SKM-1 (cell line): ENCODE measurements around the gene LMF2.
"Not testable (repeated sequence)": the region's sequence is repeated elsewhere in the genome, so short reads cannot be mapped to it uniquely, and the experiment has no call there.

Experiments used
- DNase-seq: peaks from one replicate; lab custom pipeline; 2025; ENCODE audit not compliant: unreplicated experiment; lab: John Stamatoyannopoulos, UW

The LMF2 gene

DNA sequence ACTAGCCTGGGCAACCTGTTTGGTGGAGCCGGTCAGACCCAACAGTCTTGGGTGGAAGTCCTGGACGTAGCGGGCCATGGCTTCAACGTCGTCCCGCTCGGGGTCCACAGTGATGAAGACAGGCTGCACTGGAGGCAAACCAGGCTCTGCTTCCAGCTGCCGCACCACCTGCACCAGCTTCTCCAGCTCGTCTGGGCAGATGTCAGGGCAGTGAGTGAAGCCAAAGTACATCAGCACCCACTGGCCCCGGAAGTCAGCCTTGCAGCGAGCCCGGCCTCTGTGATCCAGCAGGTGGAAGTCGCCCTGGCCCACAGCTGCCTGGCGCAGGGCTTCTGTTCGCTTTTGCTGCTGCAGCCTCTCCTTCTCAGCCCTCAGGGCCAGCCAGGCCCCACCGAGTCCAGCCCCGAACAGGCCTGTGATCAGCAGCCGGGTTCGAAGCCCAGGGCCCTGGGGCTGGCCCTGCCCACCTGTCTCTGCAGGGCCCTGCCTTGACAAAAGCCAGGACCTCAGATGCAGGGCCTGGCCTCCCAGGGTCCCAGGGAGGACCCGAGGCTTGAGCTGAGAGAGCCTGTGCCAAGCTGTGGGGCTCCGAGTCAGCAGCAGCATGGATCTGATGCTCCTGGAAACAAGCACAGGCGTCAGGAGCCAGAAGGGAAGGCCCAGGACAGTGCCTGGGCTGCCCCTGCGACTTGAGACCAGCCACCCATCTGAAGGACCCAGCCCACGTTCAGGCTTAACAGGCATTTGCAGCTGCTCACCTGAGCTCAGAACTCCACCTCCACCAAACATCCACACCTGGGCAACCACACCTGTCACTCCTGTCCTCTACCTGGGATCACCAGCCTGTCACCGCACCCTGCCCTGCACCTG, 16.5 kb upstream of the LMF2 start:
- no peak for DNase-seq

DNA sequence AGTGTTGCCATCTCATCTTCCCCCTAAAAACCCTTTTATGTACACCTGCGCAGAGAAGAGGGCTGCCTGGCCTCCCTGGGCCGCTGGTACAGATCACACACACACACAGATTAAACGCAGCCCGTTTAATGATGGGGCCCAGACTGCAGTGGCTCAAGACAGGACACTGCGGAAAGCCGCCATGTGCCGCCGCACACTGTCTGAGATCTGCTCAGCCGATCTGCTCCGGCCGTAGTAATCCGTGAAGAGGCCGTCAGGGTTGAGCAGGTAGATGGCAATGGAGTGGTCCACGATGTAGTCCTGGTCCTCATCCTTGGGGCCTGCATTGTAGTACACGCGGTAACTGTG, 15.9 kb upstream of the LMF2 start:
- DNase-seq, result no peak

DNA sequence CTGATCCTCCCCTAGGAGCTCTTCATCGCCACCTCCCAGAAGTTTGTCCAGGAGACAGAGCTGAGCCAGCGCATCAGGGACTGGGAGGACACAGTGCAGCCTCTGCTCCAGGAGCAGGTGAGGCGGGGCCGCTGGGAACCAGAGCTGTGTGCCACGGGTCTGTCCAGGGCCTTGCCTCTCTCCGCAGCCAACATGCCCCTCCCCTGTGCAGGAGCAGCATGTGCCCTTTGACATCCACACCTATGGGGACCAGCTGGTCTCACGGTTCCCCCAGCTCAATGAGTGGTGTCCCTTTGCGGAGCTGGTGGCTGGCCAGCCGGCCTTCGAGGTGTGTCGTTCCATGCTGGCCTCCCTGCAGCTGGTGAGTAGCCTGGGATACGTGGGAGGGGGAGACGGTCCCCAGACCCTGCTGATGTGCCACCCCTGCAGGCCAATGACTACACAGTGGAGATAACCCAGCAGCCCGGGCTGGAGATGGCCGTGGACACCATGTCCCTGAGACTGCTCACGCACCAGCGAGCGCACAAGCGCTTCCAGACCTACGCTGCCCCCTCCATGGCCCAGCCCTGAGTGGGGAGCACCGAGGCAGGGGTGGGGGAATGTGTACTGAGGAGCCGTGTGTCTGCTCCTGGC, 15.4 kb upstream of the LMF2 start:
- no peak for DNase-seq

DNA sequence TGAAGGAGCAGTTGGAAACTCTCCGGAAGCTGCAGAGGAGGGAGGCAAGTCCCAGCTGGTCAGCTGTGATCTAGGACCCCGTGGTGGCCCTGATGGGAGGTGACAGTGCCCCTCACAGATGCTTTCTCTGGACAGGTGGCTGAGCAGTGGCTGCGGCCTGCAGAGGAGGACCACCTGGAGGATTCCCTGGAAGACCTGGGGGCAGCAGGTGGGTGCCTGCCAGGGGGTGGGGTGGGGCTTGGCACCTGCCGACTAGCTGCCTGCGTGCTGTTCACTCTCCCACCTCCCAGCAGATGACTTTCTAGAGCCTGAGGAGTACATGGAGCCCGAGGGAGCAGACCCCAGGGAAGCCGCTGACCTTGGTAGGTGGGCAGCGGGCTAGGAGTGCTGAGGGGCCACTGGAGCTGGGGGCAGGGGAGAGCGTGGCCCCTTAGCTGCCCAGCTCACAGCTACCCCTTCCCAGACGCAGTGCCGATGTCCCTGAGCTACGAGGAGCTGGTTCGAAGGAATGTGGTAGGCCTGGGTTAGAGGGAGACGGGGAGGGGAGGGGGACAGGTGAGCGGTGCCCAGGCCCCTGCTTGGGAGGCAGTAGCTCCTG, 14.8 kb upstream of the LMF2 start:
- DNase-seq, result no peak

DNA sequence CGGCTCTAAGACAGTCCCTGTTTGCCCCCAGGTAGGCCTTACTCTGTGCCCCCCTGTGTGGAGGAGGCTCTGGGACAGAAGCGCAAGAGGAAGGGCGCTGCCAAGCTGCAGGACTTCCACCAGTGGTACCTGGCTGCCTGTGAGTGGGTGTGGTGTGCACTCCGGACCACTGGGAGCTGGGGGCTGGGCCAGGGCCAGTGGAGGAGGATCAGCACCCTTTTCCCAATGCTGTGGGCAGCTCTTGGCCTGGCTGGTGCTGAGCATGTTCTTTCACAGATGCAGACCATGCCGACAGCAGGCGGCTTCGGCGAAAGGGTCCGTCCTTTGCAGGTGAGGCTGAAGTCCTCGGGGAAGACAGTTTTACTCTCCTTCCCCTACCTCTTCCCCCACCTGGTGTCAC, 14.2 kb upstream of the LMF2 start:
- no peak for DNase-seq

DNA sequence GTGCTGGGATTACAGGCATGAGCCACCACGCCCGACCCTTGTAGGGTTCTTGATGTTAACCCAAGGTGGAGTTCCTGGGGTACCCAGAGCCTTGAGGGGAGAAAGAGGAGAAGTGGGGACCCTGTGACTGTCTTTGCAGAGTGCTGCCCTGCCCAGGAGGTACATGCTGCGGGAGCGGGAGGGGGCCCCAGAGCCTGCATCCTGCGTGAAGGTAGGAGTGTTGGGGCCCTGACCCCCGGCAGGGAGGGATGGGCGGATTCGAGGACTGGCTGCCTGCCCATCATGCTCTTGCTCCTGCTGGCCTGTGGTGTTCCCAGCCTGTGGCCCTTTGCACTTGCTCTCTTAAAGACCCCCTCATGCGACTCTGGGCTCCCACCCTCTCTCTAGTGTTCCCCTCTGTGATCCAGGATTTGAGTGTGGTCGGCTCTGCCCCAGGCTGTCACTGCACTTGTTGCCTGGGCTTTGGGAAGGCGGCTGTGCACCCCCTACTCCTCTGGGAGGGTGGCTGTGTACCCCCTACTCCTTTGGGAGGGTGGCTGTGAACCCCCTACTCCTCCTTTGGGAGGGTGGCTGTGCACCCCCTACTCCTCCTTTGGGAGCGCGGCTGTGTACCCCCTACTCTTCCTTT, 13.4 kb upstream of the LMF2 start:
- no peak for DNase-seq

DNA sequence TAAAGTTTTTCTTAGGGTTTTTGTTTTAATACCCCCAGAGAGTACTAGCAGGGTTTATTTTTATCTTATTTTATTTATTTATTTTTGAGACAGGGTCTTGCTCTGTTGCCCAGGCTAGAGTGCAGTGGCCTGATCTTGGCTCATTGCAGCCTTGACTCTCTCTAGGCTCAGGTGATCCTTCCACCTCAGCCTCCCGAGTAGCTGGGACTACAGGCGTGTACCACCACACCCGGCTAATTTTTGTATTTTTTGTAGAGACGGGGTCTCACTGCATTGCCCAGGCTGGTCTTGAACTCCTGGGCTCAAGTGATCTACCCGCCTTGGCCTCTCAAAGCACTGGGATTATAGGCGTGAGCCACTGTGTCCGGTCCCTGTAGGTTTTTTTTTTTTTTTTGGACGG, 12.7 kb upstream of the LMF2 start:
- DNase-seq, result not testable (repeated sequence)

DNA sequence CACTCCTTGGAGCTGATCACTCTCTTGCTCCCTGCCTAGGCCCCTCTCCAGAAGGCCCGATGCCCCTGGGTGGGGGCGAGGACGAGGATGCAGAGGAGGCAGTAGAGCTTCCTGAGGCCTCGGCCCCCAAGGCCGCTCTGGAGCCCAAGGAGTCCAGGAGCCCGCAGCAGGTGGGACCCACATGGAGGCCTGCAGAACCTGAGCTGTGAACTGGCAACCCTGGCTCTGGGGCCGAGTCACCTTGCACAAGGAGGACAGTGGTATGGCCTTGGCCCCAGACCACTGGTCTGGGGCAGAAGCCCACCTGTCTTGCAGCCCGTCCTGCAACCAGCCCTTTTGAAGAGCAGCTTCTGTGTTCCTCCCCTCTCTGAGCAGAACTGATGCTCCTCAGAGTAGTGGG, 11.6 kb upstream of the LMF2 start:
- DNase-seq, result no peak

DNA sequence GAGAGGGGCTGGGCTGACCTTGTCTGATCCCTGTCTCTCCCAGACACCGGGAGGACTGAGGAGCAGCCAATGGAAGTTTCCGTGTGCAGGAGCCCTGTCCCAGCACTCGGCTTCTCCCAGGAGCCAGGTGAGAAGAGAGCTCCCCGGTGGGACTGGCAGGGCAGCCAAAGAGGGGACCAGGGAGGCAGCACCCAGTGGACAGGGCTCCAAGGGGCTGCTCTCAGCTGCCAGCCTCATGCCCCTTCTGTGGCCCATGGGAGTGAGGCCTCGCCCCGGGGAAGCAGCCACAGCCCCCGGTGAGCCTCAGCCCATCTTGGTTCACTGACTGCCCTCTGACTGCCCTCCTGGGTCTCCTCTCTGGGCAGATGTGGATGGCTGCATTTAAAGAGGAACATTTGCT, 11.1 kb upstream of the LMF2 start:
- DNase-seq, result no peak

DNA sequence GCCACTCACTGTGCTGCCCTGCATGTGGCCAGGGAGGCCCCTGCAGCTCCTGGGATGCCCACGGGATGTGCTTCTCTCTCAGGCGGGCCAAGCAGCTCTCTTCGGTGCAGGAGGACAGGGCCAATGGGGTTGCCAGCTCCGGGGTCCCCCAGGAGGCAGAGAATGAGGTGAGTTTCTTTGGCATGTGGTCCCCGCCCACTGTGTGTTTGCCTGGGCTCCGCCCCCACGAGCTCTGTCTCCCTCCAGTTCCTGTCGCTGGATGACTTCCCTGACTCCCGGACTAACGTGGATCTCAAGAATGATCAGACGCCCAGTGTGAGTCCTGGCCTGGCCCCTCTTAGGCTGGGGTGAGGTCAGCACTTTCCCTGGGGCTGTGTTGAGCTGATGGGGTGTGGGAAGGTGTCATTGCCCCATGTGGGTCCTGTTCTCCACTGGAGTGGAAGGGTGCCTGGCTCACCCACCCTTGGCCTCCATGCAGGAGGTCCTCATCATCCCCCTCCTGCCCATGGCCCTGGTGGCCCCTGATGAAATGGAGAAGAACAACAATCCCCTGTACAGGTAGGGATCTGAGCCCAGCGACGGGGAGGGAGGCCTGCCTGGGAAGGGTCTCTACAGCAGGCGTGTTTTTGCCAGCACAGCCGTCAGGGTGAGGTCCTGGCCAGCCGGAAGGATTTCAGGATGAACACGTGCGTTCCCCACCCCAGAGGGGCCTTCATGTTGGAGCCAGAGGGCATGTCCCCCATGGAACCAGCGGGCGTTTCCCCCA, 10.2 kb upstream of the LMF2 start:
- no peak for DNase-seq

DNA sequence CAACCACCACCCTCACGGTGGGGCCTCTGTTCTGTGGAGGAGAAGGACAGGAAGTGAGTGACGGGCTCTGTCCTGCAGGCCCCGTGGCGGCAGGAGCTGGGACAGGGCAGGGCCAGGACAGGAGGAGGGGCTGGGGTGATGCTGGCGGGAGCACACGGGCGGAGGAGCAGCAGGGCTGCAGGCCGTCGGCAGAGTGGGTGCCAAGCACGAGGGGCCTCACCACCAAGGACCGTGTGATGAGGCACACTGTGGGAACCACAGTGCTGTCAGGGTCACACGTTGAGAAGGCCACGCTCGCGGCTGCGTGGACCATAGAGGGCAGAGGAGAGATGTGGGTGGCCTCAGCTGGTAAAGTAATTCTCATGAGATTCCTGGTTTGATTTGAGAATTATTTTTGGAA, 9.4 kb upstream of the LMF2 start:
- DNase-seq, result no peak

DNA sequence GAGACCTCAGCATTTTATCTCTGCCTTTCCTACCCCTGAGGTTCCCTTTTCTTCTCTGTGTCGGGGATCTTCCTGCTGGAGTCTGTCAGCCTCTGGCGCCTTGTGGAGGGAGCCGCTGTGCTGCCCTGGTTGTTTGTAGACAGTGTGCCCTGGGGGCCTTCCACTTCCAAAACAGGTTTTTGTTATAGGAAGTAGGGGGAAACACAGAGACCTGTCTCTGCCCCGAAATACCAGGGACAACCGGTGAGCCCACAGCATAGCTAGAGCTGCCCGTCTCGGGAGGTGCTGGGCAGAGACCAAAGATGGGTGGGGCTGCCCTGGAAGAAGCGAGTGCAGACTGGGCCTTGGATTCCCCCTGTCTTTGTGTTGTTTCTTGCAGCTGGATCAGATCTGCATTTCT, 8.6 kb upstream of the LMF2 start:
- DNase-seq, result no peak

DNA sequence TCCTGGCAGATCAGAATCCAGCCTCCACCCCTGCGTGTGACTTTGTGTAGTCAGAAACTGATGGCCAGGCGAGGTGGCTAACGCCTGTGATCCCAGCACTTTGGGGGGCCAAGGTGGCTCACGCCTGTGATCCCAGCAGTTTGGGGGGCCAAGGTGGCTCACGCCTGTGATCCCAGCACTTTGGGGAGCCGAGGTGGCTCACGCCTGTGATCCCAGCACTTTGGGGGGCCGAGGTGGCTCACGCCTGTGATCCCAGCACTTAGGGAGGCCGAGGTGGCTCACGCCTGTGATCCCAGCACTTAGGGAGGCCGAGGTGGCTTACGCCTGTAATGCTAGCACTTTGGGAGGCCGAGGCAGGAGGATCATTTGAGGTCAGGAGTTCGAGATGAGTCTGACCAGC, 5.7 kb upstream of the LMF2 start:
- no peak for DNase-seq

DNA sequence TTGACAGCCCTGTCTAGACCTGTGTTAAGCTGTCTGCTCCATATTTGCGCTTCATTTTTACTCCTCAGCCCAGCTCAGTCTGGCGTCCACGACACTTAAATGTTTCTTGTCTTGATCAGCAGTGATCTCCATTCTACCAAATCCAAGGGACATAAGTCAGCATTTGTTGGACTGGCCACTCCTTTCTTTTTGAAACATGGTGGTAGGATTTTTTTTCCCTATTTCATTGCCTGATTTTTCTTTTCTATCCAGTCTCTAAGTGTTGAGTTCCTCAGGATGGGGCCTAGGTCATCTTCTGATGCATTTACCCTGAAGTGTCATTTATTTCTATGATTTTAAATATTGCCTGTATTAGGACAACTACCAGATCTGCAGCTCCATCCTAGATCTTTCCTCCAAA, 1.4 kb upstream of the LMF2 start:
- DNase-seq, result no peak

DNA sequence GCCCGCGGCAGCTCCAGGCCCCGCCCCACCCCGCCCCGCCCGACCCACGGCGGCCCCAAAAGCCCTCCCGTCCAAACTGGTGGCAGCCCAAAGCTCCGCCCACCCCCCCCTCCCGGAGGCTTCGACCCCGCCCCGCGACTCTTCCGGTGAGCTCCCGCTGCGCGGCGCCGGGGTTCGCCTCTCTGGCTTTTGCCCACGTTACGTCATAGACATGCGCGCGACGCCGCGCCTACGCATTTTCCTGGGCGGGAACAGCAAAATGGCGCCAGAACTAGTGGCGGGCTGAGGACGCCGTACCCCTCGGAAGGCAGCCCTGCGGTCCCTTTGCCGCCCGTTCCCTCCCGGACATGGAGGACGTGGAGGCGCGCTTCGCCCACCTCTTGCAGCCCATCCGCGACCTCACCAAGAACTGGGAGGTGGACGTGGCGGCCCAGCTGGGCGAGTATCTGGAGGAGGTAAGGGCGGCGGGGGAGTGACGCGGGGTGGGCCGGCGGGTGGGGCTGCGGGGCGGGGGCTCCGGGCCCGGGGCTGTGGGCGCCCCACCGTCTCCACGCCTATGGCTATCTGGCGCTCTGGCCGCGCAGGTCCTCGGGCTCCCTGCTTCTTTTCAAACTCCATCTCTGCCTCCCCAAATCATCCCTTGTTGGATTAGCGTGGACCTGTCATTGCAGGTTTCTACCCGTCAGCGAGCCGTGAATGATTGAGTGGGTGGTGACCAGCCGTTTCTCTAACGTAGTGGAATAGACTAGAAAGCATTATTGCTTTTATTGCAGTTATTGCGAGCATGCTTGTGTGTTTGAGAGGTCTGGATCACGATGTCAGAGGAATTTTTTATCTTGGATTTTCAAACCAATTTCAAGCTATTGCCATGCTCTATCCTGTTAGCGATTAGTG, 736 bp upstream of the LMF2 start, which contains the start of gene NCAPH2:
TSS of gene NCAPH2 (plus strand) at position 234 of the 894 bp plus-strand sequence. CDS start at position 348, 114 bp downstream.
- DNase-seq, result peak; percentile 94

DNA sequence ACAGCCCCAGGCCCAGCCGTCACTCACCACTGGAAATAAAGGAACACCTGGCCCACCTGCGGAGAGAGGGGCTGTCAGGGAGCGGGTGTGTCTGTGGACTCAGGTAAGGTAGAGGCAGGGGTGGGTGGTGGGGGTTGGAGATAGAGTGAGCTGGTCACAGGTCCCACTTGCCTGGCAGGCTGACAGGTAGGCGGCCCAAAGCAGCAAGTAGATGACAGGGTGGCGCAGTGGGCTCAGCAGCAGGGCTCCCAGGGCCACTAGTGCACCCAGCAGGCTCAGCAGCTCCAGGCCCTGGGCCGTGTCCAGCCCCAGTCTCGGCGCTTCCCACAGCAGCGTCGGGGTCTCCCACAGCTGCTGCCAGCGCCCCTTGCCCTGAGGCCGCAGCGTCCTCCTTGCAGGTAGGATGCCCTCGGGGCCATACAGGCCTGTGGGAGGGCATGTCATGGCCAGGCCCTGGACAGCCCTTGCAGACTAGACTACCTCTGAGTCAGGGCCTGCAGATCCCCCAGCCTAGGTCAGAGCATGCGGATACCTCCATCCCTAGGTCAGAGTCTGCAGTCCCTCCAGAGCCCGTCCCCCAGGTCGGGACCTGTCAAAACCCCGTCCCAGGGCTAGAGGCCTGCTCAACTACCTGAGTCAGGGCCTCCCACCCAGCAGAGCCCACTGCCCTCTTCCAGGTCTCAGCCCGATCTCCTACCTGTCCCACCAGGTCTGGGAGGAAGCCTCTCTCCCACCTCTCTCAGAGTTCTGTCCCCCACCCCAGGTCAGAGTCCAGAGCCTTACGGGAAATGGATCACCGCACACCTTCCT, 686 bp downstream of the LMF2 start:
- no peak for DNase-seq

DNA sequence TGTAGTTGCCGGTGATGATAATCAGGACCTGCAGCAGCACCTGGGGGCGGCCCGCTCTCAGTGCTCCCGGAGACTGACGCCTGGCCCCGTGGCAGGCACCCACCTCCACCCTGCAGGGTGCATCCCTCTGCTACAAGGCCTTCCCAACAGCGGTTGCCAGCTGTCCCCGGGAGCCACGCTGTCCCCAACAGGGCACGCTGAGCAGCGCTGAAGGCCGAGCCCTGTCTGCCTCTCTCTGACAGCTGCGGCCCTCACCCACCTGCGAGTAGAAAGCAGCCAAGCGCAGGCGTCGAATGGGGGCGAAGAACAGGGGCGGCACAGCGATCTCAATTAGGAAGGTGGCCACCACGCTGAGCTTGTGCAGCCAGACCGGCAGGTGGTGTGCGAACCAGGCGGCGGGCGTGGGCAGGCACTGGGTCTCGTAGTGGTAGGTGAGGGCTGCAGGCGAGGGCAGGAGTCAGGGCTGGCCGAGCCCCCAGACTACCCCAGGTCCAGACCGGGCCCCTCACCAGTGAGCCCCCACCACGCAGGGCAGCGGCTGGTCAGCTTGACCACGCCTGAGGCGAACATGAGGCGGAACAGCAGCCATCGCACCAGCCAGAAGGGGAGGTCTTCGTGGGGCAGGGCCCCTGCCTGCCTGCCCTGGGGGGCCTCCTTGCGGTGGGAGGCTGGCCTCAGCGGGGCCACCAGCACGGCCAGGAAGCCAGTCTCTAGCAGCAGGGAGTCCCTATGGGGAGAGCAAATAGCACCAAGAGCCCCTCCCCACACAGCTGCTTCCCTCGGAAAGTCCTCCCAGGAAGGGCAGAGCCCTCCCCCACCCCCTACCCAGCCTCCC, 1.5 kb downstream of the LMF2 start:
- no peak for DNase-seq

DNA sequence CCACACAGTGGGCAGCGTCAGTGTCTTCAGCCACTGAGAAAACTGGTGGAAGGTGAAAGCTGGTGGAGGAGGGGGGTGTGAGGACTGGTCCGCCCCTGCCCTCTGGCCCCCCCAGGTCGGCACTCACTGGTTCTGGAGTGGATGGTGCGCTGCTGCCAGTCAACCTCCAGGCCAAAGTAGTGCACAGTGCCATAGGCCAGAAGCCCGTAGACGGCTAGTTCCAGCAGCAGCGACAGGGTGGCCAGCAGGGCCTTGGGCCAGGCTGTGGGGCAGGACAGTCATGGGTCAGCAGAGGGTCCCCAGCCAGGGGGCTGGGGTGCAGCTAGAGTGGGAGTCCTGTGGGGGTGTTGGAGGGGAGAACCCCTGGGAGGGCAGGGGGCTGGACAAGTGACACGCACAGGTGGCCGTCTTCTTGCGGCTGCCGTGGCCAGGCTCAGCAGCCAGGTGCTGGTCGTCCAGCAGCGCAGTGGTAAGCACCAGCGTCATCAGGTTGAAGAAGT, 2.2 kb downstream of the LMF2 start:
- DNase-seq, result no peak
